ENCODE data around the gene ANKRD36C. TPM values are rescaled to one million over a fixed set of nuclear protein-coding genes. Genes with fewer than 3 reads are reported as not detected.
"Not testable (repeated sequence)": the region's sequence is repeated elsewhere in the genome, so short reads cannot be mapped to it uniquely, and the experiment has no call there.

ANKRD36C gene
- total and polyA plus RNA-seq, 9 of the 15 experiments (the other 6 are each of a cell fraction or from before 2014, with no cell fraction given) = 4.4 to 51.6 (median 11.9) TPM

GRCh38 chr2:96022126-96022525 lies 30.5 kb upstream of the ANKRD36C start:
- peak in 1 of 4 experiments; percentile 10 for DNase-seq (ENCODE audit: extremely low read depth in 1 of 4, low spot score in 3 of 4)
- H3K4me2 ChIP-seq (ENCODE audit: insufficient read depth, low read length); H3K79me2 ChIP-seq (ENCODE audit: control insufficient read depth, insufficient read depth, low read length); H3K27ac ChIP-seq (ENCODE audit: extremely low read depth, low read depth, low read length); intact Hi-C loops (cut with micrococcal nuclease); H3K9me3 ChIP-seq (replicated peaks; ENCODE audit: control insufficient read depth, insufficient read depth, low read depth, low read length); H2AFZ ChIP-seq (ENCODE audit: low read depth, low read length); H3K27me3 ChIP-seq (ENCODE audit: control insufficient read depth in 2 of 2, insufficient read depth in 2 of 2, low read length in 2 of 2); ATAC-seq; BruUV-seq (replicated peaks); H3K36me3 ChIP-seq (ENCODE audit: control insufficient read depth, insufficient read depth, low read length); FAIRE-seq; H3K4me3 ChIP-seq; H4K20me1 ChIP-seq (replicated peaks; ENCODE audit: control insufficient read depth, insufficient read depth, low read length); H3K9me1 ChIP-seq (ENCODE audit: control insufficient read depth, insufficient read depth, low read length); H3K9ac ChIP-seq (ENCODE audit: insufficient read depth in 1 of 2, low read depth in 2 of 2, low read length in 2 of 2): not testable (repeated sequence)
- peak; percentile 52 for TF ChIP-seq CBFA2T3 (IDR thresholded peaks at IDR 0.05)
- TF ChIP-seq FOXA3 (CRISPR knock-in tag; conservative IDR thresholded peaks at IDR 0.05 in 1 of 2, IDR thresholded peaks at IDR 0.05 in 1 of 2) = peak in 1 of 2 experiments; percentile 91; a peak in 2 of 4 replicates
- TF ChIP-seq CBFA2T2 (conservative IDR thresholded peaks at IDR 0.05) = peak; percentile 53
- peaks cover 0 to 13% of the 10 kb centered on the region in 2 experiments; a peak in 2 of 5 replicates for H3K4me1 ChIP-seq (replicated peaks in 1 of 2; ENCODE audit: control insufficient read depth in 2 of 2, insufficient read depth in 2 of 2, low read length in 2 of 2)
- 4% methylated on average over 7 of the region's 7 CpGs for WGBS (ENCODE audit: insufficient coverage, low coverage, missing lambda C conversion rate)
- in situ Hi-C loops (cut with MboI) = loop anchor here (5.0 to 25.0 kb wide), 3 partner anchors 90 to 490 kb away; partner anchors contain the start of gene NEURL3
- POLR2A ChIA-PET = interaction anchor here (0.5 to 0.7 kb wide), 2 partner anchors 240 to 356 kb away, joined by 3 read pairs; no protein-coding TSS in a partner anchor
- CTCF ChIA-PET (ENCODE audit: low intra/inter-chr PET ratio) = interaction anchor here (0.6 to 1.8 kb wide), 3 partner anchors 94 to 1090 kb away, joined by 3 to 12 read pairs (median 4); partner anchors contain the start of gene ADRA2B

GRCh38 chr2:96021142-96021541 lies 29.5 kb upstream of the ANKRD36C start:
- H3K36me3 ChIP-seq (ENCODE audit: control insufficient read depth, insufficient read depth, low read length); H3K4me3 ChIP-seq; BruUV-seq (replicated peaks); H3K79me2 ChIP-seq (ENCODE audit: control insufficient read depth, insufficient read depth, low read length); FAIRE-seq; DNase-seq (ENCODE audit: extremely low read depth in 1 of 4, low spot score in 3 of 4); H4K20me1 ChIP-seq (replicated peaks; ENCODE audit: control insufficient read depth, insufficient read depth, low read length); ATAC-seq; CTCF ChIA-PET (ENCODE audit: low intra/inter-chr PET ratio); H2AFZ ChIP-seq (ENCODE audit: low read depth, low read length); H3K9me3 ChIP-seq (replicated peaks; ENCODE audit: control insufficient read depth, insufficient read depth, low read depth, low read length); H3K27me3 ChIP-seq (ENCODE audit: control insufficient read depth in 2 of 2, insufficient read depth in 2 of 2, low read length in 2 of 2); POLR2A ChIA-PET; H3K9ac ChIP-seq (ENCODE audit: insufficient read depth in 1 of 2, low read depth in 2 of 2, low read length in 2 of 2); intact Hi-C loops (cut with micrococcal nuclease); H3K27ac ChIP-seq (ENCODE audit: extremely low read depth, low read depth, low read length); H3K4me2 ChIP-seq (ENCODE audit: insufficient read depth, low read length); H3K9me1 ChIP-seq (ENCODE audit: control insufficient read depth, insufficient read depth, low read length): not testable (repeated sequence)
- peaks cover 0 to 13% of the 10 kb centered on the region in 2 experiments; a peak in 2 of 5 replicates for H3K4me1 ChIP-seq (replicated peaks in 1 of 2; ENCODE audit: control insufficient read depth in 2 of 2, insufficient read depth in 2 of 2, low read length in 2 of 2)
- WGBS (ENCODE audit: insufficient coverage, low coverage, missing lambda C conversion rate) = 7% methylated on average over 4 of the region's 4 CpGs
- in situ Hi-C loops (cut with MboI) = loop anchor here (5.0 to 25.0 kb wide), 3 partner anchors 91 to 491 kb away; partner anchors contain the start of gene NEURL3

GRCh38 chr2:96019909-96020590 lies 28.4 kb upstream of the ANKRD36C start:
- CTCF ChIA-PET (ENCODE audit: low intra/inter-chr PET ratio) = not testable (repeated sequence)

More at GRCh38 chr2:96019909-96020590, 28.4 kb upstream of the ANKRD36C start:
- H3K9me3 ChIP-seq (replicated peaks; ENCODE audit: control insufficient read depth, insufficient read depth, low read depth, low read length); H3K9me1 ChIP-seq (ENCODE audit: control insufficient read depth, insufficient read depth, low read length); POLR2A ChIA-PET; H3K4me3 ChIP-seq; H3K4me2 ChIP-seq (ENCODE audit: insufficient read depth, low read length); H3K27me3 ChIP-seq (ENCODE audit: control insufficient read depth in 2 of 2, insufficient read depth in 2 of 2, low read length in 2 of 2); ATAC-seq; FAIRE-seq; H3K27ac ChIP-seq (ENCODE audit: extremely low read depth, low read depth, low read length); intact Hi-C loops (cut with micrococcal nuclease); H2AFZ ChIP-seq (ENCODE audit: low read depth, low read length); H3K36me3 ChIP-seq (ENCODE audit: control insufficient read depth, insufficient read depth, low read length); H3K9ac ChIP-seq (ENCODE audit: insufficient read depth in 1 of 2, low read depth in 2 of 2, low read length in 2 of 2); DNase-seq (ENCODE audit: extremely low read depth in 1 of 4, low spot score in 3 of 4); H3K79me2 ChIP-seq (ENCODE audit: control insufficient read depth, insufficient read depth, low read length); BruUV-seq (replicated peaks); H4K20me1 ChIP-seq (replicated peaks; ENCODE audit: control insufficient read depth, insufficient read depth, low read length): not testable (repeated sequence)
- peaks cover 0 to 13% of the 10 kb centered on the region in 2 experiments; a peak in 2 of 5 replicates for H3K4me1 ChIP-seq (replicated peaks in 1 of 2; ENCODE audit: control insufficient read depth in 2 of 2, insufficient read depth in 2 of 2, low read length in 2 of 2)
- WGBS (ENCODE audit: insufficient coverage, low coverage, missing lambda C conversion rate) = 33% methylated on average over 3 of the region's 9 CpGs
- in situ Hi-C loops (cut with MboI) = loop anchor here (5.0 to 25.0 kb wide), 3 partner anchors 92 to 492 kb away; partner anchors contain the start of gene NEURL3

Measured in K562 (cell line).